Measurements from ENCODE around the gene P2RX4. TPM values are rescaled to one million over a fixed set of nuclear protein-coding genes. Genes with fewer than 3 reads are reported as not detected.
"Not testable (repeated sequence)": the region's sequence is repeated elsewhere in the genome, so short reads cannot be mapped to it uniquely, and the experiment has no call there.

P2RX4 gene
- total RNA-seq, 4 donors from 2014 or later, result 42.9 to 248 (median 154) TPM

- H3K4me3 ChIP-seq, result no peak overlapping the region
- peaks cover 0 to 46% (median 0%) of the 10 kb centered on the region in 3 donors for H3K36me3 ChIP-seq
- TF ChIP-seq POLR2A (IDR thresholded peaks at IDR 0.05), result no peak
- TF ChIP-seq CTCF (IDR thresholded peaks at IDR 0.05), result peak in 4 of 6 experiments; percentile 42 to 79 (median 76)
- H3K27me3 ChIP-seq, result no peaks in the 10 kb centered on the region
- peak; percentile 25 to 76 (median 68) for DNase-seq
- peak overlapping the region; percentile 52 to 74 (median 66) for H3K27ac ChIP-seq
- no peaks in the 10 kb centered on the region for H3K9me3 ChIP-seq
- H3K4me1 ChIP-seq, result peaks cover 0 to 16% (median 6%) of the 10 kb centered on the region in 4 donors
Measured at GRCh38 chr12:121223292-121224285, 13.7 kb downstream of the P2RX4 start.

GRCh38 chr12:121224591-121224990, 14.7 kb downstream of the P2RX4 start:
- Histone ChIP-seq H3K9me3 (no peaks in the 10 kb centered on the region), H3K27ac (peak overlapping the region in 1 of 4 donors; percentile 69), H3K36me3 (peaks cover 0 to 54% (median 0%) of the 10 kb centered on the region in 3 donors), H3K4me3 (no peak overlapping the region), H3K27me3 (no peaks in the 10 kb centered on the region), H3K4me1 (peaks cover 0 to 22% (median 8%) of the 10 kb centered on the region in 4 donors)
- DNase-seq, result peak in 1 of 3 donors; percentile 70
- no peak for TF ChIP-seq POLR2A (IDR thresholded peaks at IDR 0.05)
- no peak for TF ChIP-seq CTCF (IDR thresholded peaks at IDR 0.05)

- Histone ChIP-seq H3K9me3 (no peaks in the 10 kb centered on the region), H3K4me3 (no peak overlapping the region), H3K36me3 (peaks cover 0 to 45% (median 0%) of the 10 kb centered on the region in 3 donors), H3K4me1 (peaks cover 0 to 29% (median 8%) of the 10 kb centered on the region in 4 donors), H3K27me3 (no peaks in the 10 kb centered on the region), H3K27ac (peak overlapping the region in 2 of 4 donors; percentile 17 to 19)
- DNase-seq, result no peak
- no peak for TF ChIP-seq POLR2A (IDR thresholded peaks at IDR 0.05)
- no peak for TF ChIP-seq CTCF (IDR thresholded peaks at IDR 0.05)
Measured at GRCh38 chr12:121226399-121226798, 16.5 kb downstream of the P2RX4 start.

- peak overlapping the region in 3 of 4 donors; percentile 19 to 53 (median 52) for H3K27ac ChIP-seq
- peaks cover 0 to 43% (median 0%) of the 10 kb centered on the region in 3 donors for H3K36me3 ChIP-seq
Measured at GRCh38 chr12:121226871-121227270, 16.9 kb downstream of the P2RX4 start.

GRCh38 chr12:121227294-121227693, 17.4 kb downstream of the P2RX4 start:
- TF ChIP-seq CTCF (IDR thresholded peaks at IDR 0.05) (peak in 2 of 6 experiments; percentile 26), POLR2A (IDR thresholded peaks at IDR 0.05) (no peak)
- Histone ChIP-seq H3K36me3 (peaks cover 0 to 43% (median 0%) of the 10 kb centered on the region in 3 donors), H3K4me3 (no peak overlapping the region), H3K27ac (peak overlapping the region in 3 of 4 donors; percentile 19 to 53 (median 52)), H3K4me1 (peaks cover 0 to 29% (median 8%) of the 10 kb centered on the region in 4 donors), H3K27me3 (no peaks in the 10 kb centered on the region), H3K9me3 (no peaks in the 10 kb centered on the region)
- DNase-seq, result peak; percentile 36 to 84 (median 73)

More at GRCh38 chr12:121226871-121227270, 16.9 kb downstream of the P2RX4 start:
- not testable (repeated sequence) for H3K4me3 ChIP-seq, DNase-seq, H3K27me3 ChIP-seq, H3K9me3 ChIP-seq
- peaks cover 0 to 29% (median 8%) of the 10 kb centered on the region in 4 donors for H3K4me1 ChIP-seq
